BLaER1 treated with 17β-estradiol and CSF1 and Interleukin-3, amounts not matched to agents 10 nM and 100 nM (cell line): Measurements from ENCODE around the gene MGAT5B.

ENCODE experiments used
- H3K27ac ChIP-seq, 11 experiments: shearing (Covaris generic); formaldehyde crosslinking; 2 replicates each; pipeline ENCODE4 v1.8.1; 2022
- H3K27me3 ChIP-seq, 11 experiments: shearing (Covaris generic); formaldehyde crosslinking; 2 replicates each; pipeline ENCODE4 v1.8.1; 2022
- H3K36me3 ChIP-seq, 11 experiments: shearing (Covaris generic); formaldehyde crosslinking; 2 replicates each; pipeline ENCODE4 v1.8.1; 2022
- H3K4me1 ChIP-seq, 10 experiments: shearing (Covaris generic); formaldehyde crosslinking; 2 replicates each; pipeline ENCODE4 v1.8.1; 2022
- H3K4me2 ChIP-seq, 11 experiments: shearing (Covaris generic); formaldehyde crosslinking; 2 replicates each; pipeline ENCODE4 v1.8.1; 2022
- H3K4me3 ChIP-seq, 10 experiments: shearing (Covaris generic); formaldehyde crosslinking; 2 replicates each; pipeline ENCODE4 v1.8.1; 2022
- H3K9ac ChIP-seq, 11 experiments: shearing (Covaris generic); formaldehyde crosslinking; 2 replicates each; pipeline ENCODE4 v1.8.1; 2022
- H3K9me3 ChIP-seq, 11 experiments: shearing (Covaris generic); formaldehyde crosslinking; replicated peaks in 1 of 11; 2 replicates each; pipeline ENCODE4 v1.8.1; 2022
- H4K20me1 ChIP-seq, 11 experiments: shearing (Covaris generic); formaldehyde crosslinking; 2 replicates each; pipeline ENCODE4 v1.8.1; 2022
- Cebpa-rat ChIP-seq, 11 experiments: shearing (Covaris generic); IDR thresholded peaks; 2 replicates each; pipeline ENCODE4 v1.8.1; 2022

MGAT5B gene

GRCh38 chr17:76923491-76923890 lies 55.3 kb downstream of the MGAT5B start:
- Histone ChIP-seq H3K4me3 (no peak overlapping the region), H3K4me2 (no peak overlapping the region), H3K36me3 (peaks cover 0 to 76% (median 53%) of the 10 kb centered on the region in 11 experiments; a peak in 16 of 22 replicates), H3K9me3 (no peaks in the 10 kb centered on the region), H3K27ac (no peak overlapping the region), H4K20me1 (peaks cover 0 to 62% (median 22%) of the 10 kb centered on the region in 11 experiments; a peak in 13 of 22 replicates), H3K9ac (no peak overlapping the region), H3K27me3 (no peaks in the 10 kb centered on the region), H3K4me1 (peaks cover under 1 to 25% (median 13%) of the 10 kb centered on the region in 10 experiments; a peak in 19 of 20 replicates)
- no peak for TF ChIP-seq Cebpa-rat (IDR thresholded peaks at IDR 0.05)

- Histone ChIP-seq H3K27me3 (no peaks in the 10 kb centered on the region), H4K20me1 (peaks cover 0 to 51% (median 15%) of the 10 kb centered on the region in 11 experiments; a peak in 10 of 22 replicates), H3K27ac (no peak overlapping the region), H3K36me3 (peaks cover 0 to 87% (median 56%) of the 10 kb centered on the region in 11 experiments; a peak in 16 of 22 replicates), H3K4me2 (no peak overlapping the region), H3K9ac (no peak overlapping the region), H3K4me1 (peaks cover 0 to 24% (median 10%) of the 10 kb centered on the region in 10 experiments; a peak in 15 of 20 replicates), H3K9me3 (no peaks in the 10 kb centered on the region), H3K4me3 (no peak overlapping the region)
- TF ChIP-seq Cebpa-rat (IDR thresholded peaks at IDR 0.05) = no peak
These were observed 56.4 kb downstream of the MGAT5B start for GRCh38 chr17:76924345-76925342.

GRCh38 chr17:76925441-76925891 lies 57.3 kb downstream of the MGAT5B start:
- Histone ChIP-seq H3K27ac (no peak overlapping the region), H3K9ac (no peak overlapping the region), H3K27me3 (no peaks in the 10 kb centered on the region), H3K4me1 (peaks cover 0 to 23% (median 11%) of the 10 kb centered on the region in 10 experiments; a peak in 13 of 20 replicates), H4K20me1 (peaks cover 0 to 51% (median 13%) of the 10 kb centered on the region in 11 experiments; a peak in 9 of 22 replicates), H3K4me3 (no peak overlapping the region), H3K4me2 (0 out of 22 replicates have a peak overlapping the region, but pooled peaks of 1 of the 11 experiments have one; percentile 24), H3K9me3 (no peaks in the 10 kb centered on the region), H3K36me3 (peaks cover 0 to 86% (median 60%) of the 10 kb centered on the region in 11 experiments; a peak in 16 of 22 replicates)
- no peak for TF ChIP-seq Cebpa-rat (IDR thresholded peaks at IDR 0.05)

- no peak for TF ChIP-seq Cebpa-rat (IDR thresholded peaks at IDR 0.05)
- Histone ChIP-seq H4K20me1 (peaks cover 0 to 45% (median 13%) of the 10 kb centered on the region in 11 experiments; a peak in 9 of 22 replicates), H3K36me3 (peaks cover 0 to 86% (median 69%) of the 10 kb centered on the region in 11 experiments; a peak in 16 of 22 replicates), H3K9me3 (no peaks in the 10 kb centered on the region), H3K4me2 (no peak overlapping the region), H3K4me1 (peaks cover 0 to 23% (median 11%) of the 10 kb centered on the region in 10 experiments; a peak in 13 of 20 replicates), H3K9ac (no peak overlapping the region), H3K27ac (no peak overlapping the region), H3K27me3 (no peaks in the 10 kb centered on the region), H3K4me3 (no peak overlapping the region)
These were observed 58.1 kb downstream of the MGAT5B start for GRCh38 chr17:76926237-76926866.

DNA sequence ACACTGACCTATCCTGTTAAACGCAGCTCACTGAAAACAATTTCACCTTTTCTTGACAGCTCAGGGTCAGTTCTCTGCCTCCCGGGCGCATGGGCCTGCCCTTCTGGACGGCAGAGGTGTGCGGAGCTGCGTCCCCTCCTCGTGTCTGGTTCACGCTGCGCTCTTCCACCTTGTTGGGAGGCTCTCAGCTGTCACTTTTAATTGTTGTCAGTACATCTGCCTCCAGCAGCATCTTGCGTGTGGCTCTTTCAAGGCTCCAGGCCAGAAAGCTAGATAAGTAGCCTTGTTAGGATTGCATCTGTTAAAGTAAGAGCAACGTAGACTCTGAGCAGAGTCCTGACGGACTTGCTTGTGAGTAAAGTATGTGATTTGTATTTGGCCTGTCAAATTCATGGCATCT lies 59.4 kb downstream of the MGAT5B start:
- Histone ChIP-seq H3K4me3 (no peak overlapping the region), H4K20me1 (peaks cover 0 to 36% (median 6%) of the 10 kb centered on the region in 11 experiments; a peak in 7 of 22 replicates), H3K27ac (no peak overlapping the region), H3K36me3 (peaks cover 0 to 88% (median 68%) of the 10 kb centered on the region in 11 experiments; a peak in 16 of 22 replicates), H3K4me1 (peaks cover 0 to 23% (median 11%) of the 10 kb centered on the region in 10 experiments; a peak in 13 of 20 replicates), H3K9ac (no peak overlapping the region), H3K27me3 (no peaks in the 10 kb centered on the region), H3K9me3 (no peaks in the 10 kb centered on the region), H3K4me2 (no peak overlapping the region)
- TF ChIP-seq Cebpa-rat (IDR thresholded peaks at IDR 0.05) = no peak

GRCh38 chr17:76927982-76928381 lies 59.8 kb downstream of the MGAT5B start:
- Histone ChIP-seq H3K4me3 (no peak overlapping the region), H3K27ac (no peak overlapping the region), H3K9ac (no peak overlapping the region), H3K4me1 (peaks cover 0 to 24% (median 11%) of the 10 kb centered on the region in 10 experiments; a peak in 13 of 20 replicates), H3K36me3 (peaks cover 0 to 88% (median 68%) of the 10 kb centered on the region in 11 experiments; a peak in 16 of 22 replicates), H3K27me3 (no peaks in the 10 kb centered on the region), H4K20me1 (peaks cover 0 to 33% (median 2%) of the 10 kb centered on the region in 11 experiments; a peak in 6 of 22 replicates), H3K9me3 (no peaks in the 10 kb centered on the region), H3K4me2 (no peak overlapping the region)
- no peak for TF ChIP-seq Cebpa-rat (IDR thresholded peaks at IDR 0.05)

GRCh38 chr17:76929148-76929547 lies 60.9 kb downstream of the MGAT5B start:
- Histone ChIP-seq H4K20me1 (peaks cover 0 to 21% (median 4%) of the 10 kb centered on the region in 11 experiments; a peak in 5 of 22 replicates), H3K27me3 (no peaks in the 10 kb centered on the region), H3K4me1 (peaks cover 0 to 35% (median 20%) of the 10 kb centered on the region in 10 experiments; a peak in 16 of 20 replicates), H3K4me2 (peak overlapping the region in 6 of 11 experiments; percentile 4 to 32 (median 16); a peak in 6 of 22 replicates), H3K9me3 (no peaks in the 10 kb centered on the region), H3K27ac (no peak overlapping the region), H3K36me3 (peaks cover 0 to 92% (median 68%) of the 10 kb centered on the region in 11 experiments; a peak in 16 of 22 replicates), H3K9ac (no peak overlapping the region), H3K4me3 (no peak overlapping the region)
- TF ChIP-seq Cebpa-rat (IDR thresholded peaks at IDR 0.05) = no peak

DNA sequence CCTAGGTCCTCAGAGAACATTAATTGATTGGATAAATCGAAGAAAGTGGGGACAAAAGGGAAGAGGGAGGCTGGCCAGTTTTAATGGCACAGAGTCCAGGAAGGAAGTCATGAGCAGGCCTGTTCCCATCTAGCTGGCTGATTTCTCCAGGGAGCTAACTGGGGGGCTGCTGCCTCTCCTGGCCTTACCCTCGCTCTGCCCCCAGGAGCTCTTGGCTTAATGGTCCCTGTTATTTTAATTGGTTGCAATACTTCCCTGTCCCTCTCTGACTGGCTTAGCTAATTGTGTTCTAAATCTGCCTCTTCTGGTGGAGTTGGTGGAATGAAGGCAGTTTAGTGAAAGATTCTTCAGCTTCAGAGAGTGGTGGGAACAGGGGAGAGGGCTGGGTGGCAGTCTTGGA lies 61.4 kb downstream of the MGAT5B start:
- peak overlapping the region in 6 of 11 experiments; percentile 4 to 32 (median 16); a peak in 5 of 22 replicates for H3K4me2 ChIP-seq
- H3K4me3 ChIP-seq = no peak overlapping the region
- no peaks in the 10 kb centered on the region for H3K27me3 ChIP-seq
- TF ChIP-seq Cebpa-rat (IDR thresholded peaks at IDR 0.05) = no peak
- no peaks in the 10 kb centered on the region for H3K9me3 ChIP-seq
- H3K9ac ChIP-seq = no peak overlapping the region
- peaks cover 0 to 92% (median 68%) of the 10 kb centered on the region in 11 experiments; a peak in 16 of 22 replicates for H3K36me3 ChIP-seq
- H3K4me1 ChIP-seq = peaks cover 0 to 40% (median 25%) of the 10 kb centered on the region in 10 experiments; a peak in 16 of 20 replicates
- H3K27ac ChIP-seq = no peak overlapping the region
- peaks cover 0 to 17% (median 2%) of the 10 kb centered on the region in 11 experiments; a peak in 5 of 22 replicates for H4K20me1 ChIP-seq
